Brain microvascular endothelial cell (primary cell): ENCODE results near the gene ARHGAP26.
"Not testable (repeated sequence)": the region's sequence is repeated elsewhere in the genome, so short reads cannot be mapped to it uniquely, and the experiment has no call there.

Experiments
- DNase-seq: peaks from one replicate; pipeline ENCODE4 v3.0.0-alpha.2; 2020
- H3K27ac ChIP-seq: fragments of 250-450 bp; sonication (Bioruptor Pico); 2 replicates; pipeline ENCODE4 v1.5.1; 2020; ENCODE audit warnings: mild to moderate bottlenecking, moderate library complexity
- H3K27me3 ChIP-seq: fragments of 250-450 bp; sonication (Bioruptor Pico); replicated peaks from 2 replicates; pipeline ENCODE4 v1.5.1; 2020; ENCODE audit warnings: mild to moderate bottlenecking
- H3K36me3 ChIP-seq: fragments of 250-450 bp; sonication (Bioruptor Pico); replicated peaks from 2 replicates; pipeline ENCODE4 v1.5.1; 2020; ENCODE audit warnings: mild to moderate bottlenecking
- H3K4me3 ChIP-seq: 2 replicates; pipeline ENCODE4 v1.5.1; 2011; ENCODE audit warnings: low read depth, mild to moderate bottlenecking, control low read depth, low read length, moderate library complexity
- CTCF ChIP-seq: IDR thresholded peaks from 2 replicates; pipeline ENCODE4 v1.5.1; 2011; ENCODE audit warnings: low read depth, mild to moderate bottlenecking, moderate library complexity, low read length, control low read depth, inconsistent platforms; ENCODE audit errors: missing control alignments
- in situ Hi-C: cut with HindIII; loops from 2 replicates; pipeline ENCODE4 v1.10.0; 2017; ENCODE audit warnings: low sequenced_read_pairs, low pct_ligation_motif_present

Gene ARHGAP26

GRCh38 chr5:142994218-142994617 is 224.0 kb downstream of the ARHGAP26 start:
- Histone ChIP-seq H3K27me3 (no peaks in the 10 kb centered on the region), H3K4me3 (no peak overlapping the region), H3K27ac (no peak overlapping the region), H3K36me3 (no peaks in the 10 kb centered on the region)
- TF ChIP-seq CTCF, result no peak
- in situ Hi-C loops, result no loop called here
- DNase-seq, result no peak

DNA sequence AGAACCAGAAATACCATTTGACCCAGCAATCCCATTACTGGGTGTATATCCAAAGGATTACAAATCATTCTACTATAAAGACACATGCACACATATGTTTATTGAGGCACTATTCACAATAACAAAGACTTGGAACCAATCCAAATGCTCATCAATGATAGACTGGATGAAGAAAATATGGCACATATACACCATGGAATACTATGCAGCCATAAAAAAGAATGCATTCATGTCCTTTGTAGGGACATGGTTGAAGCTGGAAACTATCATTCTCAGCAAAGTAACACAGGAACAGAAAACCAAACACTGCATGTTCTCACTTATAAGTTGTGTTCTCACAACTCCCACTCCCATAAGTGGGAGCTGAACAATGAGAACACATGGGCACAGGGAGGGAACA is 225.4 kb downstream of the ARHGAP26 start:
- H3K4me3 ChIP-seq, DNase-seq, H3K36me3 ChIP-seq, H3K27me3 ChIP-seq, H3K27ac ChIP-seq, in situ Hi-C loops: not testable (repeated sequence)

DNA sequence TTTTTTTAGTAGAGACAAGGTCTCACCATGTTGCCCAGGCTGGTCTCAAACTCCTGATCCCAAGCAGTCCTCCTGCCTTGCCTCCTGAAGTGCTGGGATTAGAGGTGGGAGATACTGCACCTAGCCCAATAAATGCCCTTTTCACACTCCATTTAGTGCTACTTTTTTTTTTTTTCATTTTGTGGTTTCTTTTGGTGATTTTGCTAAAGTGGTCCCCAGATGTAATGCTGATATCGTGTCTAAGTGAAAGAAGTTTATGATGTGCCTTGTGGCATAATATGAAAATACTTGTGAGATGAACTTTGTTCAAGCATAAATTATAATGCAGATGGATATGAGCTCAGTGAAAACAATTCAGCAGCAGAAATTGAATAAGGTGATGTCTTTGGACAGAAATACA is 227.4 kb downstream of the ARHGAP26 start:
- no peak overlapping the region for H3K27ac ChIP-seq
- in situ Hi-C loops, result no loop called here
- no peak for DNase-seq
- H3K4me3 ChIP-seq, result no peak overlapping the region
- no peaks in the 10 kb centered on the region for H3K27me3 ChIP-seq
- no peak for TF ChIP-seq CTCF
- H3K36me3 ChIP-seq, result no peaks in the 10 kb centered on the region

DNA sequence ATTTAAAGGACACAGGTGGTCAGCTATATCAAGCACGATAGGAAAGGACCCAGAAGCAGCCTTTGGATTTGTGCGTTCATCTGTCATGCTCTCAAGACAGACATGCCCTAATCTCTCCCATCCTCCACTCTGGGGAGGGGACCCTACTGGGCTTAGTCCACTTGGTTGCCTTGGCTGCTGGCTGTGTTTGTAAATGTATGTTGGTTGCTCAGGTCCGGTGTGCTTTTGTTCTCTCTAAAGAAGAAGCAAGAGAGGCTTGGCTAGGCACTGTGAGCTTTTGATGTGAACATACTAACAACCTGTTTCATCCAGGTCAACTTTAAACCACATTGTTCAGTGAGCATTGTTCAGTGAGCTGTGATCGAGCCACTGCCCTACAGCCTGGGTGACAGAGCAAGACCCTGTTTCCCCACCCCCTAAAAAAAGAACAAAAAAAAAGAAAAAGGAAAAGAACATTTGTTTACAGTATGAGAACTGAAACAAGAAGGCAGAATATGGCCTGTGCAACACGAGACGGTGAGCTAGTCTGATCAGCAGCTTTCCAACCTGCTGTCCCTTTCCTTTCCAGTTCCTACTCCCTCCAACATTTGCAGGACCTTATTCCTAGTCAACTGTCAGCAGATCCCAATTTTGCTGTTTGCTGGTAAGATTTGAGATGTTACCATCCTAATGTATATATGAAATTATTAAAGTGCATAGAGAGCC is 228.3 kb downstream of the ARHGAP26 start:
- no peak for TF ChIP-seq CTCF
- H3K27me3 ChIP-seq, result no peaks in the 10 kb centered on the region
- in situ Hi-C loops, result no loop called here
- no peak for DNase-seq
- no peaks in the 10 kb centered on the region for H3K36me3 ChIP-seq
- no peak overlapping the region for H3K27ac ChIP-seq
- H3K4me3 ChIP-seq, result no peak overlapping the region

DNA sequence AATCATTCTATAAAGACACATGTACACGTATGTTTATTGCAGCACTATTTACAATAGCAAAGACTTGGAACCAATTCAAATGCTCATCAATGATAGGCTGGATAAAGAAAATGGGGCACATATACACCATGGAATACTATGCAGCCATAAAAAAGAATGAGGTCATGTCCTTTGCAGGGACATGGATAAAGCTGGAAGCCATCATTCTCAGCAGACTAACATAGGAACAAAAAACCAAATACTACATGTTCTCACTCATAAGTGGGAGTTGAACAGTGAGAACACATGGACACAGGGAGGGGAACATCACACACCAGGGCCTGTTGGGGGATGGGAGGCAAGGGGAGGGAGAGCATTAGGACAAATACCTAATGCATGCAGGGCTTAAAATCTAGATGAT is 230.4 kb downstream of the ARHGAP26 start:
- H3K36me3 ChIP-seq, H3K4me3 ChIP-seq, H3K27ac ChIP-seq, DNase-seq, H3K27me3 ChIP-seq, in situ Hi-C loops: not testable (repeated sequence)

DNA sequence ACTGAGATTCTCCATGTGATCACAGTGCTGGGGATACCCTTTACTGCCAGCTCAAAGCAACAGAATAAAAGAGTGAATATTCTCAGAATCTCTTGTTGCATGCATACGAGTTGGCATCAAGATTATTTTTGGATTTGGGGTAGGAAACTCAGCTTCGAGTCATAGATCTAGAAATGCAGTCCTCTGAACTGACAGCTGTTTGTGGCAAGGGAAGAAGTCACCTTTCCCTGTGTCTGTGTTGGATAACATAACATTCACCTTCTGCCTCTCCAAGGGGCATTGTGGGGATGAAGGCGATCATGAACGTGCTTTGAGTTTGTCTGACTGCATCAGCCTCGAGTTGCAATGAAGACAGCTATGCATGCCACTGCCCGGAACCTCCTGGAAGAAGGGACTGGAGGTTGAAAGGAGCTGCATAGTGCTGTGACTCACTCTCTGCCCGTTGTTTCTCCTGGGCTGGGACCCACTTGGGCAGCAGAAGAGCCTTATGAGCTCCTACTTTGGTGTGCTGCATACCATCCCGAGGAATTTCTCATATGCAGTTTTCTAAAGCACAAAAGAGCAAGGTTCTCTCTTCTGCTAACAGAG is 231.7 kb downstream of the ARHGAP26 start:
- no peak overlapping the region for H3K4me3 ChIP-seq
- in situ Hi-C loops, result no loop called here
- DNase-seq, result peak; percentile 67
- H3K27me3 ChIP-seq, result no peaks in the 10 kb centered on the region
- no peak for TF ChIP-seq CTCF
- no peaks in the 10 kb centered on the region for H3K36me3 ChIP-seq
- H3K27ac ChIP-seq, result peak overlapping the region; percentile 84
